NCI-H526 (cell line): ENCODE data around the gene OLFML1.
"Not testable (repeated sequence)": the region's sequence is repeated elsewhere in the genome, so short reads cannot be mapped to it uniquely, and the experiment has no call there.

Experiments
- DNase-seq, 2 experiments: peaks; one replicate each; lab custom pipeline; 2025; lab: John Stamatoyannopoulos, UW

The OLFML1 gene

DNA sequence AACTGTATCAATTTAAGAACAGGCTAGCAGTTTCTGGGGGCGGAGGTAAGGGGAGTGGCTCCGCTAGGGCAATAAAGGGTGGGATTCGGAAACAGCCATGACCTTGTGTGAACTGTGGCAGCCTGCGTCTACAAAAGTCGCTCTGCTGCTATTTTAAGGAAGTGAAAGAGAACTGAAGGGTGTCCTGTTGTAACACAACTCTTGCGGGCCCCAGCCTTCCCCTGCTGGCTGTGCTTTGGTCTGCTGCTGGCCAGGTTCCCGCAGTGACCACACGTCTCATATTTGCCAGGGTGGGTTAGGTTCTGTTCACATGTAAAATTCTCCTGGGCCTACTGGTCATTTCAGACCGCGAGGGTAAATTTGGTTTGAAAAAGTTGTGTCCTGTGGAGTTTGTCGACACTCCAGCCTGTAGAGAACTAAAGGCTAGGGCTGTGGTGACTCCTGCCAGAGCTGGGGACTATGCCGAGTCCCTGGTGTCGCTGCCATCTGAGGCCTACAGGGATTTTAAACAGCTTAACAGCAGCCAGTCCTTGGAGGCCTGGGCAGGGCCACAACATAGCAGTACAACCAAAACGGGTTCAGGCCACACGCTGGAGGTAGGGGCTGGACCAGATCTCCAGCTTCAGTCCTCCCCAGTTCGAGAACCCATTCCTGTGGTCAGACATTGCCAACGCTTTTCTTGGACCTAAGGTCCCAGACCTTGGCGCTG lies 27.4 kb downstream of the OLFML1 start:
- DNase-seq = peak in 1 of 2 experiments; percentile 55

GRCh38 chr11:7513234-7514098 lies 28.2 kb downstream of the OLFML1 start, which contains the start of gene PPFIBP2:
PPFIBP2 (plus strand) TSS chr11:7513999; CDS start chr11:7549476, 35,477 bp downstream.
- DNase-seq = peak; percentile 71 to 85

- peak in 1 of 2 experiments; percentile 72 for DNase-seq
These were observed 28.8 kb downstream of the OLFML1 start for GRCh38 chr11:7514099-7514591.

GRCh38 chr11:7515447-7515886 lies 30.2 kb downstream of the OLFML1 start:
- DNase-seq = no peak

DNA sequence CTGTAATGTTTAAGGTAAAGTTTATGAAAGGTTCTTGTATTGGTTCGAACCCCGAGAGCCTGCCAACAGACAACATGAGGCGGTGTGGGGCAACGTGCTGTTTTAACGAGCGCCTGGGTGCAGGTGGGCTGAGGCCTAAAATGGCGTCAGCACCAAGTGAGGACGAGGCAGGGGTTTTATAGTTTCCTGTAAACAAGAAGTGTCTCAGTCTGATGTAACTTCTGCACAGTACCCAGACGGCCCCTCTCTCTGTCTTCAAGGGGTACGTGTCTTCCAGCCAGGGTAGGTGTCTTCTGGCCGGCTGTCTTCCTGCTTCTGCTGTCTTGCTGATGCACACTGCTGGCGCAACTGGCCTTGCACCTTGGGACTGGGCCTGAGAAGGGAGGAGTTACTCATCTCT lies 31.2 kb downstream of the OLFML1 start:
- DNase-seq = no peak

GRCh38 chr11:7517743-7518142 lies 32.4 kb downstream of the OLFML1 start:
- not testable (repeated sequence) for DNase-seq

DNA sequence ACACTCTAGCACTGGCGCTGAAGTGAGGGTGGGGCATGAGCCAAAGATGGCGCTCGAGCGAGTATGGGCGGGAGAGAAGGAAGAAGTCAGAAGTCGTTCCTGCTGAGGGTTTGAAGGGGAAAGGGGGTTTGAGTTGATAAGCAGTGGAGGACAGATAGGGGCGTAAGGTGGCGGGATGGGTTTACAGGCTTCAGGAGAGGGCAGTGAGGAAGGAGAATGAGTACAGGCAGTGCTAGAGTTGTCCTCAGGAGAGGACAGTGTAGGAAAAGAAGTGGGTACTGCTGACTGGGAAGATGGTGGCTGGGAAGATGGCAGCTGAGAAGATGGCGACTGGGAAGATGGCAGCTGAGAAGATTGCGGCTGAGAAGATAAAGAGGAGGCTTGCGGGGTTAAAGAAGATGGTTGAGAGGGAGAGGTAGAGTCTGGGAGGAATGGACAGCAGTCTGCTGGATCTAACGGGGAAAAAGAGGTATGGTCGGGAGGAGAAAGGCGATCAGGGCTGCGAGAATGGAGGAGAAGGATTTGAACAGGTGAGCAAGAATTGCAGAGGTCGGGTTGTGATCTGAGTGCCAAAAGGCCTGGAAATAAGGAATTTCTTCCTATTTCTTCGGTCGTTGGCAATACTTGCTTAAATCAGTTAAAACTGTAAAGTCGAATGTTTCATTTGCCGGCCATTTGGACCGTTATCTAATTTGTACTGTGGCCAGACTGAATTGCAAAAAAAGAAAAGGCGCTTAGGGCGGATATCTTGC lies 33.7 kb downstream of the OLFML1 start:
- DNase-seq = no peak

GRCh38 chr11:7520011-7520942 lies 35.0 kb downstream of the OLFML1 start:
- no peak for DNase-seq

DNA sequence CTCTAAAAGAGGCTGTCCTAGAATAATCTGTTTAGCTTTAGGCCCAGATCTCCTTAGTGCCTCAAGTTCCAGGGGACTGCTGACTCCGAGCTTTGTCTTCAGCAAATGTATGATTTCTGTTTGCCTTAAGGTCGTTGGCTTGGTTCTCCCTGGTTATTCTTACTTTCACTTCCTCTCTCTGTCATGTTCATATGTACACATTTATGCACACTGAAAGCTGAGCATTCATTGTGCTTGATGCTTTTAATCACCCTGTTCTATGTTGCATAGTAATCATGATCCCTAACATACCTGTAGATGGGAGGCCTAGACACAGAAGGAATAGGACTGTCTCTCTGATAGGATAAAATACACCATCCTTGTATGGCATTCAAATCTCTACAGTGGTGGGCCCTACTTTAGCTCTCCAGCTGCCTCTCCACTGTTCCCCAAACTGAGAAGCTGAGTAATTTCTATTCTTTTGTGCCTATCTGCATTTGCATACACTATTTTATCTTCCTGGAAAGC lies 35.7 kb downstream of the OLFML1 start:
- DNase-seq = no peak

- DNase-seq = no peak
These were observed 36.8 kb downstream of the OLFML1 start for GRCh38 chr11:7522121-7522520.

DNA sequence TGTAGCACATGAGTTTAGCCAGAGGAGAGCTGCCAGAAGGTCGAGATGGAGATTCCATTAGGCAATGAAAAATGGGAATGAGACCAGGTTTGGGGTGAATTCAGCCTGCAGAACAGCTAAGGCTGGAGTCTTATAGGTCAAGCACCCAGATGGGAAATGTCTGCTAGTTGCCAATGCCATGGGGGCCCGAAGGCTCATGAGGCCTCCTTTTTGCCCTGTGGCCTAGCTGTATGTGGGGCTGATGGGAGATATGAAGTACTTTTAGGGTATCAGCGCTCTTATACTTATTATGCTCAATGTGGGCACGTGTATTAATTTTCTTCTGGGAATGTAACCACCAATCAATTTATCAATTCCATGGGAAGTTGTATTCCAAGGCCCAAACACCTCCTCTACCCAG lies 37.2 kb downstream of the OLFML1 start:
- no peak for DNase-seq

- DNase-seq = no peak
These were observed 38.3 kb downstream of the OLFML1 start for GRCh38 chr11:7523416-7524210.

- peak; percentile 90 for DNase-seq
These were observed 39.3 kb downstream of the OLFML1 start for GRCh38 chr11:7524462-7525235.

DNA sequence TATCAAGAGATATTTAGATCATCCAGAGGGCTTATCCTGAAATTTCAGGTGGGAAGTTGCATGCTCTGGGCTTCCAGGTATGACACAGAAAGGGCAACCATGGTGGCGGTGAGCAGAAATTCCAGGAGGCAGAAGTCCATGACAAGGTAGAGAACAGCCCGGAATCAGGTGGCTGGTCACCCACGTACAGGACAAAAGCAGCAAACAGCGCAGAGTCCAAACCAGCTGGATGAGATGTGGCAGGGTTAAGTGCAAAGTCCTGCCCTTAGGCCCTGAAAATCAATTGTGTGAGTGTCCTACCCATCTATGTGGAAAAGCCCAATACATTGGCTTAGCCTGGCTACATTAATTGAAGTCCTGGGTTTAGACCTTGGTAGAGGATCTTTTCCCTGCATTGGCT lies 40.1 kb downstream of the OLFML1 start:
- no peak for DNase-seq

GRCh38 chr11:7527029-7527428 lies 41.7 kb downstream of the OLFML1 start:
- no peak for DNase-seq

DNA sequence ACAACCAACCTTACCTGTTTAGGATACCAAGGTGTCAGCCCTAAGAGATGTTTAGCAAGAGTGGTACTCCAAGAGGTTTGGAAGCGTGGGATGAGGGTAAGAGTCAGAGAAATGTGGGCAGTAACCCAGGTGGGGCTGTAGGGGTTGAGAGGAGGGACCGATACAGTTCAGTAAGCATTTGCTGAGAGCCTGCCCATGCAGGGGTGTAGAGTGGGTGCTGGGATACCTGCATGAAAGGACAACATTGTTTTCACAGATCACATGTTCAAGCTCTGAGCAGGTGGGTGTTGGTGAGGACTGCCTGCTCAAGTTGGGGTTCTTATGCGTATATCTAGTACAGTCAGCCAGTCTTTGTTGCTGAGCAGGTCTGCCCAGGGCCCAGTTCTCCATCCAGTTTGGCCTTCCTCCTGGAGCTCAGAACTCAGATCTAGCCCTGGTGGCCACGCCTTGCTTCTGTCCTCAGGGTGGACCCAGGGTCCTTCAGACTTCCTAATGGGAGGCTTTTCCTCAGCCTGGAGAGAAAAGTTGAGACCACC lies 43.3 kb downstream of the OLFML1 start:
- DNase-seq = peak; percentile 82

GRCh38 chr11:7530013-7530640 lies 44.8 kb downstream of the OLFML1 start:
- no peak for DNase-seq

DNA sequence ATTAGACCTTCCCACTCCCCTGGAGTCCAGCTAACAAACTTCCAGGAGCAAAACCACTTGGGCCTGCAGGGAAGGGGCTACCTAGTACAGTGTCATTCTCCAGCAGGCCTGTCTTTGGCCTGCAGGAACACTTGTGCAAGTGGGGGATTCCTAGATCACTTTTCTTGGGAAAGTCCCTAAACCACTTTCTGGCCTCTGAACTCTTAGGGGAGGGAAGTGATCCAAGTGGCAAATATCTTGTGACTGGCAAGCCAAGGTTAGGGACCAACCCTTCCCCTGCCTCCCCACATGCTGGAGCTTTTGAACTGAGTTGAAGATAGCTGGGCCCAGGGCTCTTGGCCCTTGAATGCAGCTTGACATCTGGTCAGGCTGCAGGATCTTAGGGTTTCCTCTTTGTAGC lies 45.7 kb downstream of the OLFML1 start:
- no peak for DNase-seq
